Hypothalamus (tissue), 51 donors: ENCODE results near the gene DNAJB6.

ENCODE experiments used
- DNase-seq, 51 donors: peaks; one replicate each; lab custom pipeline; 2025; lab: John Stamatoyannopoulos, UW

DNAJB6 gene

GRCh38 chr7:157336383-157337315 lies at the start of gene DNAJB6:
TSS of gene DNAJB6 (plus strand) at chr7:157337004. CDS start at chr7:157358573, 21,569 bp downstream.
- DNase-seq: peak; percentile 48 to 96 (median 87)

- DNase-seq: no peak
Observed at GRCh38 chr7:157291404-157292080, 45.3 kb upstream of the DNAJB6 start.

- no peak for DNase-seq
Observed at GRCh38 chr7:157292258-157292657, 44.5 kb upstream of the DNAJB6 start.

- no peak for DNase-seq
Observed at GRCh38 chr7:157292770-157293412, 43.9 kb upstream of the DNAJB6 start.

GRCh38 chr7:157293413-157293788 lies 43.4 kb upstream of the DNAJB6 start:
- DNase-seq: no peak

- no peak for DNase-seq
Observed at GRCh38 chr7:157294773-157295172, 42.0 kb upstream of the DNAJB6 start.

GRCh38 chr7:157295338-157295737 lies 41.5 kb upstream of the DNAJB6 start:
- DNase-seq: no peak

- no peak for DNase-seq
Observed at GRCh38 chr7:157297185-157297584, 39.6 kb upstream of the DNAJB6 start.

- no peak for DNase-seq
Observed at GRCh38 chr7:157299317-157299612, 37.5 kb upstream of the DNAJB6 start.

- no peak for DNase-seq
Observed at GRCh38 chr7:157299613-157300368, 37.0 kb upstream of the DNAJB6 start.

- no peak for DNase-seq
Observed at GRCh38 chr7:157300369-157300825, 36.4 kb upstream of the DNAJB6 start.

GRCh38 chr7:157301610-157302120 lies 35.1 kb upstream of the DNAJB6 start:
- no peak for DNase-seq

- DNase-seq: no peak
Observed at GRCh38 chr7:157306846-157307838, 29.7 kb upstream of the DNAJB6 start.

GRCh38 chr7:157309988-157310668 lies 26.7 kb upstream of the DNAJB6 start:
- peak in 14 of 51 donors; percentile 8 to 48 (median 31) for DNase-seq

GRCh38 chr7:157310676-157311185 lies 26.1 kb upstream of the DNAJB6 start:
- peak in 1 of 51 donors; percentile 6 for DNase-seq

GRCh38 chr7:157312941-157313340 lies 23.9 kb upstream of the DNAJB6 start:
- DNase-seq: no peak

- no peak for DNase-seq
Observed at GRCh38 chr7:157313645-157314044, 23.2 kb upstream of the DNAJB6 start.

- DNase-seq: peak in 7 of 51 donors; percentile 11 to 39 (median 17)
Observed at GRCh38 chr7:157318015-157318706, 18.6 kb upstream of the DNAJB6 start.
